Smooth muscle cell (in vitro differentiated cells): Measurements from ENCODE around the gene CTPS1. TPM values are rescaled to one million over a fixed set of nuclear protein-coding genes. Genes with fewer than 3 reads are reported as not detected.

Experiments
- DNase-seq: peaks from one replicate; lab custom pipeline; 2025; ENCODE audit not compliant: unreplicated experiment; lab: John Stamatoyannopoulos, UW
- H2AFZ ChIP-seq: fragments of 200-600 bp; sonication (generic); 2 replicates; pipeline ENCODE4 v1.6.0; 2016; ENCODE audit warnings: antibody characterized with exemption, low read depth, mild to moderate bottlenecking
- H3F3A ChIP-seq: fragments of 200-600 bp; sonication (generic); 2 replicates; pipeline ENCODE4 v1.6.0; 2017; ENCODE audit warnings: antibody characterized with exemption, low read depth
- H3K27ac ChIP-seq: fragments of 200-600 bp; sonication (generic); 2 replicates; pipeline ENCODE4 v1.5.1; 2016; ENCODE audit warnings: low read depth, mild to moderate bottlenecking
- H3K27me3 ChIP-seq: fragments of 200-600 bp; sonication (generic); 2 replicates; pipeline ENCODE4 v1.6.1; 2016; ENCODE audit warnings: low read depth, mild to moderate bottlenecking
- H3K36me3 ChIP-seq: fragments of 200-600 bp; sonication (generic); 2 replicates; pipeline ENCODE4 v1.5.1; 2016; ENCODE audit warnings: low read depth
- H3K4me1 ChIP-seq: fragments of 200-600 bp; sonication (generic); 2 replicates; pipeline ENCODE4 v1.5.1; 2016; ENCODE audit warnings: low read depth
- H3K4me2 ChIP-seq: fragments of 200-600 bp; sonication (generic); 2 replicates; pipeline ENCODE4 v1.6.0; 2016; ENCODE audit warnings: mild to moderate bottlenecking
- H3K4me3 ChIP-seq: fragments of 200-600 bp; sonication (generic); 2 replicates; pipeline ENCODE4 v1.5.1; 2016; ENCODE audit warnings: mild to moderate bottlenecking
- H3K79me2 ChIP-seq: fragments of 200-600 bp; sonication (generic); 2 replicates; pipeline ENCODE4 v1.6.0; 2016; ENCODE audit warnings: low read depth, mild to moderate bottlenecking
- H3K9ac ChIP-seq: fragments of 200-600 bp; sonication (generic); 2 replicates; pipeline ENCODE4 v1.6.0; 2016; ENCODE audit warnings: low read depth
- H3K9me3 ChIP-seq: fragments of 200-600 bp; sonication (generic); replicated peaks from 2 replicates; pipeline ENCODE4 v1.5.1; 2016; ENCODE audit warnings: low read depth
- H4K20me1 ChIP-seq: fragments of 200-600 bp; sonication (generic); 2 replicates; pipeline ENCODE4 v1.6.0; 2016; ENCODE audit warnings: low read depth
- WGBS: methylation state at CpG from one replicate; pipeline ENCODE4 v1.1.7; 2016; ENCODE audit warnings: low lambda C conversion rate; 5-methylcytosine and 5-hydroxymethylcytosine counted together
- polyA plus RNA-seq: library from polyadenylated mRNA; unstranded; fragments of >200 nt; fragmentation: Nextera tagmentation; extraction: Ambion mirVana; gene quantifications from 2 replicates; pipeline ENCODE4 v1.2.1, GENCODE V29; 2016
- total RNA-seq: library from RNA; depleted of rRNA; stranded (reverse); fragments of >200 nt; gene quantifications from 2 replicates; pipeline ENCODE4 v1.2.3, GENCODE V29; 2014
- TF ChIP-seq, protein P1 (sequence below): fragments of 200-600 bp; sonication (generic); IDR thresholded peaks from 2 replicates; pipeline ENCODE4 v1.5.1; 2017; ENCODE audit warnings: borderline replicate concordance, mild to moderate bottlenecking, antibody characterized with exemption; ENCODE audit not compliant: insufficient read depth, poor library complexity, severe bottlenecking

Gene CTPS1
- total and polyA plus RNA-seq, 2 experiments from 2014 or later = 20.9 to 24.4 TPM

GRCh38 chr1:41015281-41015896 is 35.9 kb downstream of the CTPS1 start:
- Histone ChIP-seq H3K27me3 (no peaks in the 10 kb centered on the region), H3K27ac (no peak overlapping the region), H4K20me1 (peaks cover 12% of the 10 kb centered on the region), H3K79me2 (no peaks in the 10 kb centered on the region), H3K4me1 (no peaks in the 10 kb centered on the region), H2AFZ (no peak overlapping the region), H3K4me2 (no peak overlapping the region), H3K36me3 (no peaks in the 10 kb centered on the region), H3K9me3 (no peaks in the 10 kb centered on the region), H3K4me3 (no peak overlapping the region), H3K9ac (no peak overlapping the region), H3F3A (no peaks in the 10 kb centered on the region)
- TF ChIP-seq, protein P1, sequence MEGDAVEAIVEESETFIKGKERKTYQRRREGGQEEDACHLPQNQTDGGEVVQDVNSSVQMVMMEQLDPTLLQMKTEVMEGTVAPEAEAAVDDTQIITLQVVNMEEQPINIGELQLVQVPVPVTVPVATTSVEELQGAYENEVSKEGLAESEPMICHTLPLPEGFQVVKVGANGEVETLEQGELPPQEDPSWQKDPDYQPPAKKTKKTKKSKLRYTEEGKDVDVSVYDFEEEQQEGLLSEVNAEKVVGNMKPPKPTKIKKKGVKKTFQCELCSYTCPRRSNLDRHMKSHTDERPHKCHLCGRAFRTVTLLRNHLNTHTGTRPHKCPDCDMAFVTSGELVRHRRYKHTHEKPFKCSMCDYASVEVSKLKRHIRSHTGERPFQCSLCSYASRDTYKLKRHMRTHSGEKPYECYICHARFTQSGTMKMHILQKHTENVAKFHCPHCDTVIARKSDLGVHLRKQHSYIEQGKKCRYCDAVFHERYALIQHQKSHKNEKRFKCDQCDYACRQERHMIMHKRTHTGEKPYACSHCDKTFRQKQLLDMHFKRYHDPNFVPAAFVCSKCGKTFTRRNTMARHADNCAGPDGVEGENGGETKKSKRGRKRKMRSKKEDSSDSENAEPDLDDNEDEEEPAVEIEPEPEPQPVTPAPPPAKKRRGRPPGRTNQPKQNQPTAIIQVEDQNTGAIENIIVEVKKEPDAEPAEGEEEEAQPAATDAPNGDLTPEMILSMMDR = no peak
- no peak for DNase-seq
- WGBS = 90% methylated on average over 5 of the region's 5 CpGs

DNA sequence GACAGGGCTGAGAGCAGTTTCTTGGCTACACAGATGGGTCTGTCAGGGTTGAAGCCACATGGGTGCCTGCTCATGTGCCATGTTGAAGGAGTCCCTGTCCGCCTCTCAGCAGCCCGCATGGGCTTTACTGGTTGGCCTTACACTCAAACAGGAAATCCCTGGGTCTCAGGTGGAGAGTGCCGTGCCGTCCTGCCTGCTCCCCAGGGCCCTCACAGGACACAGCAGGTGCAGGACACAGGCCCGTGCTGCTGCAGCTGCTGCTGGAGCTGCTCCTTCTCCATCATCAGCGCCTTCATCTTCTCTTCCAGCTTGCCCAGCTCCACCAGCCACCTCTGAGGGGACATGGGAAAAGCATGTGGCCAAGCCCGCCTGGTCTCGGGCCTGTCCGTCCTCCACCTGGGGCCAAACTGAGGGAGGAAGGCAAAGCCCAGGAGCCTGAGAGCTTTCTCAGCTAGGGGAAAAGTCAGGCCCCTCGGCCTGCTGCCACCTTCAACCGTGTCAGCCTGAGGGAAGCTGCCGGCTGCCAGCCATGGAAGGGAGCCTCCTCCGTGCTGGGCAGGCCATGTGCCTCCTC is 36.5 kb downstream of the CTPS1 start:
- DNase-seq = no peak
- TF ChIP-seq, protein P1 = no peak
- no peaks in the 10 kb centered on the region for H3K27me3 ChIP-seq
- H3K4me1 ChIP-seq = no peaks in the 10 kb centered on the region
- no peaks in the 10 kb centered on the region for H3F3A ChIP-seq
- no peak overlapping the region for H3K9ac ChIP-seq
- 97% methylated on average over 13 of the region's 13 CpGs for WGBS
- peaks cover 7% of the 10 kb centered on the region for H4K20me1 ChIP-seq
- no peak overlapping the region for H3K4me3 ChIP-seq
- H3K4me2 ChIP-seq = no peak overlapping the region
- no peak overlapping the region for H2AFZ ChIP-seq
- no peaks in the 10 kb centered on the region for H3K9me3 ChIP-seq
- no peaks in the 10 kb centered on the region for H3K36me3 ChIP-seq
- no peak overlapping the region for H3K27ac ChIP-seq
- H3K79me2 ChIP-seq = no peaks in the 10 kb centered on the region

DNA sequence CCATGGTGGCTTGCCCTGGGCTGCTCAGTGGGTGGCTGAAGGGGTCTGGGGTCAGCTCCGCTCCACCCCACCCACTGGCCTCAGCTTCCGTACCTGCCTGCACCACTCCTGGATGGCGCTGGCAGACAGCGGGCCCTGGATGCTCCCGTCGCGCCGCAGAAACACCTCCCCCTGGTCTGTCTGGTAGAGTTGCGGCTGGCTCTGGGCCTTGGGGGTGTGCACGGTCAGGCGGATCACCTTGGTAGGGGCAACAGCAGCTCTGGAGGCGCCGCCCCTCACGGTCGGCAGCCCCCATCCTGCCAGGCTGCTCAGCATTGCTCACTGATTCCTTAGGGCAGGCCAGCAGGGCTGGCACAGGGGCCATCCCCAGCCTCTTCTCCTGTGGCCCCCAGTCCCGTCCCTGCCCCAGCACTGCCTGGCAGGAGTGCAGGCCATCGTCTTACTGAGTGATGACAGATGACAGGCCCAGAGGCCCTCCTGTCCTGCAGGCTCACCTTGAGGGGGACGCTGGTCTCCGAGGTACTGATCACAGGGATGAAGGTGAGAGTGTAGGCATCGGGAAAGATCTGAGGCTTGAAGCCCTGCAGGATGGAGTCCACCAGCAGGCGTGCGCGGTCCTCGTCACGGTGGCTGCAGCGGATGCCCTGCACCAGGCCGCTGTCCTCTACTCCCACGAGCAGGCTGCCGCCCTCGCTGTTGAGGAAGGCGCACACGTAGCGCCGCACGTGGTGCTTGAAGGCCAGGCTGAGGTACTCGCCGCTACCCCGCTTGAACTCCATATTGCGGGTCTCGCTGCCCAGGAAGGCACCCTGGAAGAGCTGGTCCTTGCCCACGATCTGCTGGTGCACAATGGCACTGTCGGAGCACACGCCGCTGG is 37.9 kb downstream of the CTPS1 start:
- 97% methylated on average over 44 of the region's 44 CpGs for WGBS
- Histone ChIP-seq H3K79me2 (no peaks in the 10 kb centered on the region), H3K36me3 (no peaks in the 10 kb centered on the region), H3K27ac (no peak overlapping the region), H3K27me3 (no peaks in the 10 kb centered on the region), H3K9me3 (no peaks in the 10 kb centered on the region), H3K4me3 (no peak overlapping the region), H4K20me1 (no peaks in the 10 kb centered on the region), H3K4me1 (no peaks in the 10 kb centered on the region), H2AFZ (no peak overlapping the region), H3K9ac (no peak overlapping the region), H3K4me2 (no peak overlapping the region), H3F3A (no peaks in the 10 kb centered on the region)
- TF ChIP-seq, protein P1 = no peak
- no peak for DNase-seq
